ENCODE data around the gene KCNMA1. TPM values are rescaled to one million over a fixed set of nuclear protein-coding genes. Genes with fewer than 3 reads are reported as not detected.

The KCNMA1 gene
- total and polyA plus RNA-seq, 5 donors: 1.5 to 6.1 (median 3.3) TPM

- no peaks in the 10 kb centered on the region for H3K27me3 ChIP-seq (ENCODE audit: control insufficient read depth, insufficient read depth)
- no peaks in the 10 kb centered on the region for H3K9me3 ChIP-seq (ENCODE audit: control insufficient read depth, low read length)
- WGBS: 57% methylated on average over 3 of the region's 3 CpGs
- no peak for DNase-seq
- no peak overlapping the region for H3K27ac ChIP-seq (ENCODE audit: low read length)
- ATAC-seq: no peak
- intact Hi-C loops (cut with DNase I): no loop called here
- no peaks in the 10 kb centered on the region for H3K4me1 ChIP-seq (ENCODE audit: control insufficient read depth, insufficient read depth, low read length)
- H3K4me3 ChIP-seq (ENCODE audit: low read length): no peak overlapping the region
Observed at GRCh38 chr10:76878514-76878913, 759.1 kb downstream of the KCNMA1 start.

DNA sequence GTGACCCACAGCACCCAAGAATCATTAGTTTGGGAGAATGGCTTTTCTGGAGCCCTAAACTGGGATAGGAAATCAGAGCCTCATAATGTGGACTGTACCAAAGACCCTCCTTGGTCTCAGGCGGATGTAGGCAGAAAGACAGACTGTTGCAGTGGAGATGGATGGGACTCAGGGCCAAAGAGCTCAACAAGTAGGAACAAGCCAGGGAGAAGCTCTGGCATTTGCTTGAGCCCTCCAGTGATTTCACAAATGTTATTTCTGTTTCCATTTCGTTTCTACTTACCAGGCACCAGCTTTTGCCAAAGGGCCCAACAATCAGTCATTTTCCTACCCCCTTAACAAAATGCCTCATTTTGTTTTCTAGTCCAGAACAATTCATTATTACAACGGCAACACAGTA is 762.7 kb downstream of the KCNMA1 start:
- no peak overlapping the region for H3K27ac ChIP-seq (ENCODE audit: low read length)
- ATAC-seq (no peak), DNase-seq (no peak)
- no peaks in the 10 kb centered on the region for H3K27me3 ChIP-seq (ENCODE audit: control insufficient read depth, insufficient read depth)
- no peak overlapping the region for H3K4me3 ChIP-seq (ENCODE audit: low read length)
- no peaks in the 10 kb centered on the region for H3K4me1 ChIP-seq (ENCODE audit: control insufficient read depth, insufficient read depth, low read length)
- H3K9me3 ChIP-seq (ENCODE audit: control insufficient read depth, low read length): no peaks in the 10 kb centered on the region
- 78% methylated on average over 3 of the region's 3 CpGs for WGBS
- intact Hi-C loops (cut with DNase I): no loop called here

DNA sequence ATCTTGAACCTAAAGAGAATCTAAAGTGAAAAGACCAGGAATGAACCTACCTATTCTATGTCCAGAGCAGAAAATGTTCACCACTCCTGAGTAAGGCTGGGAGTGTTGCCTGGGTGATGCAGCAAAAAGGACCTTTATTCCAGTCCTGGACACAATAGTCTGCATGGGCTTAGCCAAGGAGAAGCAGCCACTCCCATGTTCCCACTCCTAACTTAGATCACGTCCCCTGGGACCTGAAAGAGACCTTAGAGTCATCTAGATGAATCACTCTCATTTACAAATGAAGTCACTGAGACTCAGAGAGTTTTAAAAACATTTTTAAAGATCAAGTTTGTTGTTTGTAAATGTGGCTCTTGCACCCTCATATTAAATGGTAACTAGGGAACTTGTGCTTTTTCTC is 763.4 kb downstream of the KCNMA1 start:
- H3K9me3 ChIP-seq (ENCODE audit: control insufficient read depth, low read length): no peaks in the 10 kb centered on the region
- 60% methylated on average over 1 of the region's 1 CpG for WGBS
- H3K4me3 ChIP-seq (ENCODE audit: low read length): no peak overlapping the region
- ATAC-seq (peak; percentile 66 to 94), DNase-seq (peak in 2 of 3 donors; percentile 55 to 60)
- no peaks in the 10 kb centered on the region for H3K27me3 ChIP-seq (ENCODE audit: control insufficient read depth, insufficient read depth)
- intact Hi-C loops (cut with DNase I): no loop called here
- no peaks in the 10 kb centered on the region for H3K4me1 ChIP-seq (ENCODE audit: control insufficient read depth, insufficient read depth, low read length)
- H3K27ac ChIP-seq (ENCODE audit: low read length): no peak overlapping the region

GRCh38 chr10:76871697-76872295 is 765.8 kb downstream of the KCNMA1 start:
- no peaks in the 10 kb centered on the region for H3K4me1 ChIP-seq (ENCODE audit: control insufficient read depth, insufficient read depth, low read length)
- WGBS: 86% methylated on average over 2 of the region's 2 CpGs
- no peaks in the 10 kb centered on the region for H3K27me3 ChIP-seq (ENCODE audit: control insufficient read depth, insufficient read depth)
- H3K4me3 ChIP-seq (ENCODE audit: low read length): no peak overlapping the region
- ATAC-seq: no peak
- H3K9me3 ChIP-seq (ENCODE audit: control insufficient read depth, low read length): no peaks in the 10 kb centered on the region
- intact Hi-C loops (cut with DNase I): no loop called here
- no peak for DNase-seq
- H3K27ac ChIP-seq (ENCODE audit: low read length): no peak overlapping the region

DNA sequence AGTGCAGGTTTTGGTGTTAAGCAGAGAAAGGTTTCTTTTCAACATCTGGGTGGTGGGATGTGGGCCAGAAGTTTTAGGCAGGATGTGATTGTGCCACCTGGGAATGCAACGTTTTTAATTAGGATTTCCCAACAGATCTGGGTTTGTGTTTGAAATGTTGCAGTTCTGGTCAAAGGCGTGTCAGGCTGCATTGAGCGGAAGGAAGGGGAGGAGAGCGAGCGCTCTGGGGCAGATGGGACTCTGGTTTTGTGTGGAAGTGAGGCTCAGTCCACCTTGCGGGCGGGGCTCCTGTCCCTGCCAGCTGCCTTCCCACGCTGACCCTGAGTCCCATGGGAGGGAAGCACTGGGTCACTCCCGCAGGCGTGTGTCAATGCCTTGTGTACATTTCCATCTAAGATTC is 767.7 kb downstream of the KCNMA1 start:
- Histone ChIP-seq H3K27ac (ENCODE audit: low read length) (no peak overlapping the region), H3K4me1 (ENCODE audit: control insufficient read depth, insufficient read depth, low read length) (no peaks in the 10 kb centered on the region), H3K27me3 (ENCODE audit: control insufficient read depth, insufficient read depth) (no peaks in the 10 kb centered on the region), H3K9me3 (ENCODE audit: control insufficient read depth, low read length) (no peaks in the 10 kb centered on the region), H3K4me3 (ENCODE audit: low read length) (no peak overlapping the region)
- intact Hi-C loops (cut with DNase I): no loop called here
- DNase-seq: no peak
- WGBS: 85% methylated on average over 10 of the region's 10 CpGs
- ATAC-seq: peak; percentile 16 to 41

DNA sequence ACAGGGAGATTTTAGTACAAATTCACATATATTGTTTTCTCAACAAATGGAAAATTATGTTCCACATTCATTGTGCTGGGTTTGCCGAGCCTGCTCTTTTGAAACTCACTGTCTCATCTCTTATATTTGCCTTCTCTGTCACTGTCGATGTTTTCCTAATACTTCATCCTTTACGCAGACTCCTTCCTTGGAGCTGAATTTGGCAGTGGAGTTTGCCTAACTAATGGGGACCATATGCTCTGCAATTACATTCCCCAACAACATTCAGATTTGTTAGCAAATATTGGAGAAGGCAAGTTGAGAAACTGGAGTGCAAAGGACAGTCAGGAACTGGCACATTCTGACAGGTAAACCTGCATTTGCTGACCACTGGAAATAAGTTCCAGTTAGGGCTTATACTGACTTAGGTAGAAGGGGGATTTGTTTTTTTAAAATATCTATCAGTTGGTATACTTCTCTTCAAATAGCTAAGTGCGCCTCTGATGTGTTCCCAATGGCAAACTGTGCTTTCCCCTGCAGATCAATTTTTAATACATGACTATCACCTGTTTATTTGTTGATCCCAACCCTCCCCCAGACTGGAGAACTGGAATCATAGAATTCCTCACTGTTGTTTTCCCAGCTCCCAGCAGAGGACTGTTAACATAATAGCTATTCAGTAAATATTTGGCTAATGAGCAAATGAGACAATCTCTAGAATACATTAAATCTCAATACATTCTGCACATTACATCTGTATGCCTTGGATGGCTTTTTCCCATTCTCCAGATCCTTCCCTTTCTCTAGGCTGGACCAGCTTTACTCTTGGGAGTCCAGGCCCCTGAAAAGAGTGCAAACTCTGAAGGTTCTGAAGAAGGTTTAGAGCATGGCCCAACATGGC is 769.3 kb downstream of the KCNMA1 start:
- intact Hi-C loops (cut with DNase I): no loop called here
- no peak for ATAC-seq
- no peak overlapping the region for H3K4me3 ChIP-seq (ENCODE audit: low read length)
- no peaks in the 10 kb centered on the region for H3K9me3 ChIP-seq (ENCODE audit: control insufficient read depth, low read length)
- DNase-seq: no peak
- H3K27ac ChIP-seq (ENCODE audit: low read length): no peak overlapping the region
- H3K4me1 ChIP-seq (ENCODE audit: control insufficient read depth, insufficient read depth, low read length): no peaks in the 10 kb centered on the region
- no peaks in the 10 kb centered on the region for H3K27me3 ChIP-seq (ENCODE audit: control insufficient read depth, insufficient read depth)
- 56% methylated on average over 4 of the region's 4 CpGs for WGBS

GRCh38 chr10:76866841-76867586 is 770.6 kb downstream of the KCNMA1 start:
- no peak for ATAC-seq
- no peaks in the 10 kb centered on the region for H3K4me1 ChIP-seq (ENCODE audit: control insufficient read depth, insufficient read depth, low read length)
- no peak for DNase-seq
- H3K9me3 ChIP-seq (ENCODE audit: control insufficient read depth, low read length): no peaks in the 10 kb centered on the region
- H3K27ac ChIP-seq (ENCODE audit: low read length): no peak overlapping the region
- no peaks in the 10 kb centered on the region for H3K27me3 ChIP-seq (ENCODE audit: control insufficient read depth, insufficient read depth)
- intact Hi-C loops (cut with DNase I): no loop called here
- H3K4me3 ChIP-seq (ENCODE audit: low read length): no peak overlapping the region
- whole genome bisulfite sequencing: 95% methylated on average over 4 of the region's 4 CpGs

DNA sequence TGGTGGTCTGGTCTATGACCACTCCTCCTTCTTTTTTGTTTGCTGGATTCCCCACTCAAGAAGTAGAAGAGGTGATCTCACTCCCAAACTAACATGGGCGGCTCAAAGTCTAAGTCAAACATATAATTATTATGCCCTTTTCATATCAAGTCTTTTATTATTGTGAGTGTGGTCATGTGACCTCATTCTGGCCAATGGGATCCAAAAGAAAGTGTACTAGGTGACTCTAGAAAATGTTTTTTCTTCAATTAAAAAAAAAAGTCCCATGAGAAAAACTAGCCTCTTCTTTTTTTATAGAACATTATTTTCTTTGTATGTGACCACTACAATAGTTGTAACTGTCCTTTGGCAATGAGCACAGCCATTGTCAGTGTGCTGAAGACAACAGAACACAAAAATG is 772.7 kb downstream of the KCNMA1 start:
- ATAC-seq (no peak), DNase-seq (no peak)
- Histone ChIP-seq H3K27ac (ENCODE audit: low read length) (no peak overlapping the region), H3K27me3 (ENCODE audit: control insufficient read depth, insufficient read depth) (no peaks in the 10 kb centered on the region), H3K4me3 (ENCODE audit: low read length) (no peak overlapping the region), H3K4me1 (ENCODE audit: control insufficient read depth, insufficient read depth, low read length) (no peaks in the 10 kb centered on the region), H3K9me3 (ENCODE audit: control insufficient read depth, low read length) (no peaks in the 10 kb centered on the region)
- intact Hi-C loops (cut with DNase I): no loop called here
- 94% methylated on average over 1 of the region's 1 CpG for WGBS

GRCh38 chr10:76858721-76859120 is 778.9 kb downstream of the KCNMA1 start:
- intact Hi-C loops (cut with DNase I): no loop called here
- no peaks in the 10 kb centered on the region for H3K9me3 ChIP-seq (ENCODE audit: control insufficient read depth, low read length)
- ATAC-seq (no peak), DNase-seq (no peak)
- H3K27ac ChIP-seq (ENCODE audit: low read length): no peak overlapping the region
- H3K4me3 ChIP-seq (ENCODE audit: low read length): no peak overlapping the region
- no peaks in the 10 kb centered on the region for H3K4me1 ChIP-seq (ENCODE audit: control insufficient read depth, insufficient read depth, low read length)
- WGBS: 87% methylated on average over 1 of the region's 1 CpG
- no peaks in the 10 kb centered on the region for H3K27me3 ChIP-seq (ENCODE audit: control insufficient read depth, insufficient read depth)

DNA sequence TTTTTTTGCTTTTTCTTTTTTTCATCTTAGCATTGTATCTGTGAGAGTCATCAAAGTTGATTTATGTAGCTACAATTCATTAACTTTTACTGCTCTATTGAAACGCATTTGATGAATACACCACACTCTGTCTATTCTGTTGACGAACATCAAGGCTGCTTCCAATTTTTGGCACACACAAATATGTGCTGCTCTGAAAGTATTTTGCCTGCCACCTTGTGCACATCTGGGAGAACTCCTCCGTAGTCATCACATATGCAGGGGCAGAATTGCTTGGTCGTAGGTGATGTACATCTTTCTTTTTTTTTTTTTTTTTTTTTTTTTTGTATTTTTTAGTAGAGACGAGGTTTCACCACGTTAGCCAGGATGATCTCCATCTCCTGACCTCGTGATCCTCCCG is 796.8 kb downstream of the KCNMA1 start:
- ATAC-seq (no peak), DNase-seq (no peak)
- H3K27me3 ChIP-seq (ENCODE audit: control insufficient read depth, insufficient read depth): no peaks in the 10 kb centered on the region
- no peak overlapping the region for H3K27ac ChIP-seq (ENCODE audit: low read length)
- H3K4me3 ChIP-seq (ENCODE audit: low read length): no peak overlapping the region
- intact Hi-C loops (cut with DNase I): no loop called here
- WGBS: 88% methylated on average over 8 of the region's 8 CpGs
- H3K4me1 ChIP-seq (ENCODE audit: control insufficient read depth, insufficient read depth, low read length): no peaks in the 10 kb centered on the region
- H3K9me3 ChIP-seq (ENCODE audit: control insufficient read depth, low read length): no peaks in the 10 kb centered on the region

GRCh38 chr10:76839276-76839675 is 798.3 kb downstream of the KCNMA1 start:
- no peaks in the 10 kb centered on the region for H3K9me3 ChIP-seq (ENCODE audit: control insufficient read depth, low read length)
- intact Hi-C loops (cut with DNase I): no loop called here
- H3K4me1 ChIP-seq (ENCODE audit: control insufficient read depth, insufficient read depth, low read length): no peaks in the 10 kb centered on the region
- H3K27me3 ChIP-seq (ENCODE audit: control insufficient read depth, insufficient read depth): no peaks in the 10 kb centered on the region
- WGBS: 33% methylated on average over 3 of the region's 3 CpGs
- ATAC-seq (no peak), DNase-seq (peak in 2 of 3 donors; percentile 15 to 58)
- H3K4me3 ChIP-seq (ENCODE audit: low read length): no peak overlapping the region
- no peak overlapping the region for H3K27ac ChIP-seq (ENCODE audit: low read length)

Measured in right cardiac atrium (tissue), 5 donors.